Body of pancreas (tissue), 4 donors: Measurements from ENCODE around the gene OR6K6.

ENCODE experiments used
- POLR2A ChIP-seq, 3 donors: fragments of 450-650 bp; IDR thresholded peaks; one replicate each; pipeline ENCODE4 v1.6.1; 2016; ENCODE audit warnings: antibody characterized with exemption in 3 of 3, mild to moderate bottlenecking in 2 of 3
- TF ChIP-seq, protein P1 (sequence below), 7 experiments: fragments of 450-650 bp in 4 of 7; fragments of 200-600 bp in 3 of 7; sonication (generic) in 3 of 7; IDR thresholded peaks; one replicate each; pipeline ENCODE4 v1.5.1; 2016 to 2019; ENCODE audit warnings: antibody characterized with exemption in 7 of 7

DNA sequence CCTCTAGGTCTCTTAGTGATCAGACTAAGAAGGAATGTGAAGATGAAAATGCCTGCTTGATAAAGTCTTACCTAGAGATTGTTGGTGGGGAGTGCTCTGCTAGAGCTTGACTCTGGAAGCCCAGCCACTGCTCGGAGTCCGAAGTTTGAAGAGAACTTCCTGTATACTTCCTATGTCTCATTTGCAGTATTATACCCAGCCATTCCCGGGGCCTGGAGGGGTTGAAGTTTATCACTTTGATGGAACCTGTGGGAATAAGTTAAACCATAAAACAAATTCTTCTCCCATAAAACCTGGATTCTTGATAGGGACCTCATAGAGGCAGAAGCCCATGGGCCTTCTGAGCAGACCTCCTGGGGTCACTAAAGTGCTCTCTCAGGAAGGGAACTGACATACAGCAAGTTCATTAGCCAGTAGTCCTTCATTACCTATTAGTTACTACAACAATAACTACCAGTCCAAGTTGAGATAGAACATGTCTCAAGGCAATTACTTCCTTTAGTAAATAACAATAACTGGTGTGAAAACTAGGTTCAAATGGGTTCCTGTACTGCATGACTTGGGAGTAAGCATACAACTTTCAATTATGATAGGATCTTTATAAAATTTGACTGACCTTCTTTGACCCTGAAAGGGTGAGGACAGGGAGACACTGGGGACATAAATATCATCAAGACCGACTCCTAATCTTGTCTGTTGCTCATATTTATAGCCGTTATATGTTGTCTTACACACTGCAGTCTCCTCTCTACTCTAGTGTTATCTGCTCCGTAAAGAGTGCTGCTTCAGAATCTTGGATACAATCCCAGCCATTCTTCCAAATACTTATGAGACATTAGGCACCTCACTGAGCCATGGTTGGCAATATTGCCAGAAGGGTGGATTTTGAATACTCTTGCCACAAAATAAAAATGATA lies 17.7 kb downstream of the OR6K6 start, which contains the start of gene OR6N1:
- no peak for TF ChIP-seq POLR2A (IDR thresholded peaks at IDR 0.05)
- TF ChIP-seq, protein P1, sequence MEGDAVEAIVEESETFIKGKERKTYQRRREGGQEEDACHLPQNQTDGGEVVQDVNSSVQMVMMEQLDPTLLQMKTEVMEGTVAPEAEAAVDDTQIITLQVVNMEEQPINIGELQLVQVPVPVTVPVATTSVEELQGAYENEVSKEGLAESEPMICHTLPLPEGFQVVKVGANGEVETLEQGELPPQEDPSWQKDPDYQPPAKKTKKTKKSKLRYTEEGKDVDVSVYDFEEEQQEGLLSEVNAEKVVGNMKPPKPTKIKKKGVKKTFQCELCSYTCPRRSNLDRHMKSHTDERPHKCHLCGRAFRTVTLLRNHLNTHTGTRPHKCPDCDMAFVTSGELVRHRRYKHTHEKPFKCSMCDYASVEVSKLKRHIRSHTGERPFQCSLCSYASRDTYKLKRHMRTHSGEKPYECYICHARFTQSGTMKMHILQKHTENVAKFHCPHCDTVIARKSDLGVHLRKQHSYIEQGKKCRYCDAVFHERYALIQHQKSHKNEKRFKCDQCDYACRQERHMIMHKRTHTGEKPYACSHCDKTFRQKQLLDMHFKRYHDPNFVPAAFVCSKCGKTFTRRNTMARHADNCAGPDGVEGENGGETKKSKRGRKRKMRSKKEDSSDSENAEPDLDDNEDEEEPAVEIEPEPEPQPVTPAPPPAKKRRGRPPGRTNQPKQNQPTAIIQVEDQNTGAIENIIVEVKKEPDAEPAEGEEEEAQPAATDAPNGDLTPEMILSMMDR (IDR thresholded peaks at IDR 0.05), result no peak
